Thyroid gland (tissue), 4 donors: ENCODE measurements around the gene METTL18. TPM values are rescaled to one million over a fixed set of nuclear protein-coding genes. Genes with fewer than 3 reads are reported as not detected.

Experiments
- DNase-seq, 2 donors: peaks; one replicate each; pipeline ENCODE4 v3.0.0-alpha.2; 2019
- H3K27ac ChIP-seq, 3 donors: fragments of 200-600 bp; sonication (generic); 1 replicate in 2 of 3; 2 replicates in 1 of 3; pipeline ENCODE4 v1.5.1; 2016 to 2019; ENCODE audit warnings: mild to moderate bottlenecking in 1 of 3, moderate library complexity in 1 of 3
- H3K27me3 ChIP-seq: fragments of 200-600 bp; sonication (generic); one replicate; pipeline ENCODE4 v1.5.1; 2019
- H3K36me3 ChIP-seq, 2 donors: fragments of 200-600 bp; sonication (generic); one replicate each; pipeline ENCODE4 v1.5.1; 2016 to 2019
- H3K4me1 ChIP-seq, 2 donors: fragments of 200-600 bp; sonication (generic); one replicate each; pipeline ENCODE4 v1.5.1; 2017 to 2019
- H3K4me3 ChIP-seq, 3 donors: fragments of 200-600 bp; sonication (generic); replicated peaks in 1 of 3; 1 replicate in 2 of 3; 2 replicates in 1 of 3; pipeline ENCODE4 v1.5.1; 2016; ENCODE audit warnings: mild to moderate bottlenecking in 1 of 3
- H3K9me3 ChIP-seq: fragments of 200-600 bp; sonication (generic); one replicate; pipeline ENCODE4 v1.5.1; 2017
- POLR2A ChIP-seq, 2 donors: fragments of 450-650 bp; IDR thresholded peaks; one replicate each; pipeline ENCODE4 v1.6.1; 2017; ENCODE audit warnings: antibody characterized with exemption in 2 of 2, mild to moderate bottlenecking in 2 of 2, moderate library complexity in 1 of 2
- WGBS, 2 donors: methylation state at CpG; one replicate each; pipeline ENCODE4 v1.1.5; 2017; 5-methylcytosine and 5-hydroxymethylcytosine counted together
- intact Hi-C: fragments of 100-400 bp; cut with DNase I; formaldehyde crosslinking; loops from one replicate; pipeline ENCODE4 v1.15.1; 2023
- total RNA-seq, 4 donors: library from RNA; depleted of rRNA; stranded (reverse); fragments of >200 nt; gene quantifications; one replicate each; pipeline ENCODE4 v1.2.3, GENCODE V29; 2016
- TF ChIP-seq, protein P1 (sequence below), 6 experiments: fragments of 200-600 bp in 3 of 6; fragments of 450-650 bp in 3 of 6; sonication (generic) in 3 of 6; IDR thresholded peaks; one replicate each; pipeline ENCODE4 v1.5.1; 2016 to 2019; ENCODE audit warnings: antibody characterized with exemption in 6 of 6, mild to moderate bottlenecking in 2 of 6, inconsistent platforms in 1 of 6, moderate library complexity in 1 of 6

The METTL18 gene
- total RNA-seq, 4 donors from 2014 or later = 9.6 to 13.6 (median 11.4) TPM

DNA sequence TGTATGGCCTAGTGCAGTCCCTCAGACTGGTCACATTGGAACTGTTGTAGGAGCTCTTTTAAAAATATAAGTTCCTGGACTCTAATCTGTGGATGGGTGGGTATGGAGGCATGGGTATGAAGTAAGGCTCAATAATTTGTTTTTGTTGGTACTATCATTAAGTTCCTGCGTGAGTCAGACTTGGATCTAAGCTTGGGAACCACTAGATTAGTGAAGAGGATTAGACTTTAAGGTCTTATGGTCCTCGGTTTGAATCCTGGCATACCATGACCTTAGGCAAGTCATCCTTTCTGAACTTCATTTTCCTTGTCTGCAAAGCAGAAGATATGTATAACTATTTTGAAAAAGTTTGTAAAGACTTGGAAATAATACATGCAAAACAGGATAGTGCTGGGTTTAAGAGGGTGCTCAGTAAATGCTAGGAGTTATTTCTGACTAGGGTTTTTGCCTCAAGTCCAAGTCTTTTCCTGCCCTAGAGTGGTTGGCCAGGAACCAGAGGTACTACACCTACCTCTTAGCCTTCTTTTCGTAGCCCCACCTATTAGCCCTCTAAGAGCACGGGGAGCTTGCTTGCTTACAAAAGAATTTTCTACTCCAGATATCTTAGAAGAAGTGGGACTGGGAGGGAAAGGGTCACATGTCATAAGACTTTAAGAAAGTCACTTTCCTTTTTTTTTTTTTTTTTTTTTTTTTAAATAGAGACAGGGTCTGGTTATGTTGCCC lies 38.6 kb upstream of the METTL18 start:
- 54 to 59% methylated on average over 4 of the region's 4 CpGs for WGBS, 2 donors
- Histone ChIP-seq H3K27ac (no peak overlapping the region), H3K4me3 (no peak overlapping the region), H3K36me3 (peaks cover 0 to 4% of the 10 kb centered on the region in 2 donors), H3K27me3 (no peaks in the 10 kb centered on the region), H3K9me3 (no peaks in the 10 kb centered on the region), H3K4me1 (no peaks in the 10 kb centered on the region)
- peak; percentile 50 to 56 for DNase-seq
- intact Hi-C loops = no loop called here
- TF ChIP-seq POLR2A (IDR thresholded peaks at IDR 0.05) = no peak
- TF ChIP-seq, protein P1, sequence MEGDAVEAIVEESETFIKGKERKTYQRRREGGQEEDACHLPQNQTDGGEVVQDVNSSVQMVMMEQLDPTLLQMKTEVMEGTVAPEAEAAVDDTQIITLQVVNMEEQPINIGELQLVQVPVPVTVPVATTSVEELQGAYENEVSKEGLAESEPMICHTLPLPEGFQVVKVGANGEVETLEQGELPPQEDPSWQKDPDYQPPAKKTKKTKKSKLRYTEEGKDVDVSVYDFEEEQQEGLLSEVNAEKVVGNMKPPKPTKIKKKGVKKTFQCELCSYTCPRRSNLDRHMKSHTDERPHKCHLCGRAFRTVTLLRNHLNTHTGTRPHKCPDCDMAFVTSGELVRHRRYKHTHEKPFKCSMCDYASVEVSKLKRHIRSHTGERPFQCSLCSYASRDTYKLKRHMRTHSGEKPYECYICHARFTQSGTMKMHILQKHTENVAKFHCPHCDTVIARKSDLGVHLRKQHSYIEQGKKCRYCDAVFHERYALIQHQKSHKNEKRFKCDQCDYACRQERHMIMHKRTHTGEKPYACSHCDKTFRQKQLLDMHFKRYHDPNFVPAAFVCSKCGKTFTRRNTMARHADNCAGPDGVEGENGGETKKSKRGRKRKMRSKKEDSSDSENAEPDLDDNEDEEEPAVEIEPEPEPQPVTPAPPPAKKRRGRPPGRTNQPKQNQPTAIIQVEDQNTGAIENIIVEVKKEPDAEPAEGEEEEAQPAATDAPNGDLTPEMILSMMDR (IDR thresholded peaks at IDR 0.05) = no peak

DNA sequence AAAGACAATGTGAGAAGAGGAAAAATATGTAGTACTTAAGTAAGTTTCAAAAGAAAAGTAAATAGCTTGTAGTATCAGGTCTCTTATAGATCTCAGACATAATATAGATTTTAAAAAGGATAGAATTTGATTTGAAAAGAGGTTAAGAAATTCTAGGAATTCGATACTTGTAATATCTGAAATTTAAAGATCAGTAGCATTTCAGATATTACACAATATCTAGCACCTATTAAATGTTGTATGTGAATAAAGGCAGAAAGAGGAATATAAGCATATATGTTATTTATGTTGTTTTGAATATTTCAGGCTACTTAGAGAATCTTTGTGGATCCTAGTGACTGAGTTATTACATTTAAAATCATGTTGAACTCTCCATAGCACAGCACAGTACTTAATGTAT lies 35.0 kb upstream of the METTL18 start:
- H3K4me3 ChIP-seq = no peak overlapping the region
- H3K9me3 ChIP-seq = no peaks in the 10 kb centered on the region
- TF ChIP-seq, protein P1 (IDR thresholded peaks at IDR 0.05) = no peak
- no peak for TF ChIP-seq POLR2A (IDR thresholded peaks at IDR 0.05)
- H3K27ac ChIP-seq = no peak overlapping the region
- WGBS, 2 donors = 97 to 98% methylated on average over 1 of the region's 1 CpG
- peaks cover 3 to 4% of the 10 kb centered on the region in 2 donors for H3K36me3 ChIP-seq
- H3K4me1 ChIP-seq = no peaks in the 10 kb centered on the region
- H3K27me3 ChIP-seq = no peaks in the 10 kb centered on the region
- intact Hi-C loops = no loop called here
- DNase-seq = no peak

- intact Hi-C loops = no loop called here
- no peaks in the 10 kb centered on the region for H3K9me3 ChIP-seq
- no peaks in the 10 kb centered on the region for H3K4me1 ChIP-seq
- WGBS, 2 donors = 97 to 100% methylated on average over 3 of the region's 3 CpGs
- peaks cover 0 to 3% of the 10 kb centered on the region in 2 donors for H3K36me3 ChIP-seq
- no peak for DNase-seq
- no peaks in the 10 kb centered on the region for H3K27me3 ChIP-seq
- TF ChIP-seq POLR2A (IDR thresholded peaks at IDR 0.05) = no peak
- TF ChIP-seq, protein P1 (IDR thresholded peaks at IDR 0.05) = no peak
- no peak overlapping the region for H3K4me3 ChIP-seq
- H3K27ac ChIP-seq = no peak overlapping the region
Observed at GRCh38 chr1:169824153-169824552, 29.4 kb upstream of the METTL18 start.

DNA sequence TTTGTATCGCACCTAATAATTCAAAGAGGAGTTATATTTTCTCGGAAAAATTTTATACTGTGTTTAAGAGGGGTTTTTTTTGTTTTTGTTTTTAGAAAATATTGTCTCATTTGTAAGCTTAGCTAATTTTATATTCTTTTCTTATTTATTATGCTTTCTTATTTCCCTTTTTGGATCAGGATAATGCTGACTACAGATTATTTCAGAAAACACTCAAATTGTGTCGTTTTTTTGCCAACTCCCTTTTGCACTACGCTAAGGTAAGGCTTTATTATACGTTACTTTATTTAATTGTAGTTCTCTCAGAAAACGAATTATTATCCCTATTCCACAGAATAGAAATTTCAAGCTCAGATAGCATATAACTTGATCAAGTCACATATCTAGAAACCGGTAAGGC lies 26.8 kb upstream of the METTL18 start:
- 96 to 97% methylated on average over 7 of the region's 7 CpGs for WGBS, 2 donors
- TF ChIP-seq, protein P1 (IDR thresholded peaks at IDR 0.05) = no peak
- TF ChIP-seq POLR2A (IDR thresholded peaks at IDR 0.05) = no peak
- H3K27me3 ChIP-seq = no peaks in the 10 kb centered on the region

GRCh38 chr1:169816617-169817016 lies 21.9 kb upstream of the METTL18 start:
- Histone ChIP-seq H3K27me3 (no peaks in the 10 kb centered on the region), H3K36me3 (no peaks in the 10 kb centered on the region), H3K9me3 (no peaks in the 10 kb centered on the region), H3K27ac (no peak overlapping the region), H3K4me1 (no peaks in the 10 kb centered on the region), H3K4me3 (no peak overlapping the region)
- 98% methylated on average over 1 of the region's 1 CpG for WGBS, 2 donors
- no peak for TF ChIP-seq POLR2A (IDR thresholded peaks at IDR 0.05)
- TF ChIP-seq, protein P1 (IDR thresholded peaks at IDR 0.05) = no peak
- DNase-seq = no peak
- intact Hi-C loops = no loop called here

More for the DNA sequence above, 26.8 kb upstream of the METTL18 start:
- intact Hi-C loops = no loop called here
- Histone ChIP-seq H3K4me1 (no peaks in the 10 kb centered on the region), H3K4me3 (no peak overlapping the region), H3K9me3 (no peaks in the 10 kb centered on the region), H3K36me3 (no peaks in the 10 kb centered on the region), H3K27ac (no peak overlapping the region)
- no peak for DNase-seq
